ENCODE measurements around the gene KANK4. TPM values are rescaled to one million over a fixed set of nuclear protein-coding genes. Genes with fewer than 3 reads are reported as not detected.

The KANK4 gene
- total RNA-seq, 2 donors from 2014 or later = 0.96 to 1.7 TPM

- DNase-seq = no peak
Observed at GRCh38 chr1:62229468-62229867, 89.8 kb downstream of the KANK4 start.

GRCh38 chr1:62228883-62229187, 90.4 kb downstream of the KANK4 start:
- no peaks in the 10 kb centered on the region for H3K27me3 ChIP-seq
- H3K4me1 ChIP-seq = no peaks in the 10 kb centered on the region
- no peak overlapping the region for H3K4me3 ChIP-seq
- no peaks in the 10 kb centered on the region for H3K36me3 ChIP-seq
- H3K27ac ChIP-seq = no peak overlapping the region
- TF ChIP-seq CTCF (IDR thresholded peaks at IDR 0.05) = no peak
- no peak overlapping the region for H3K9ac ChIP-seq (ENCODE audit: low read depth in 2 of 2, low read length in 2 of 2)
- intact Hi-C loops (cut with DNase I) = no loop called here
- DNase-seq = no peak
- no peaks in the 10 kb centered on the region for H3K9me3 ChIP-seq

More at GRCh38 chr1:62229468-62229867, 89.8 kb downstream of the KANK4 start:
- Histone ChIP-seq H3K4me1 (no peaks in the 10 kb centered on the region), H3K27me3 (no peaks in the 10 kb centered on the region), H3K27ac (no peak overlapping the region), H3K36me3 (no peaks in the 10 kb centered on the region), H3K9ac (ENCODE audit: low read depth in 2 of 2, low read length in 2 of 2) (no peak overlapping the region), H3K4me3 (no peak overlapping the region), H3K9me3 (no peaks in the 10 kb centered on the region)
- no peak for TF ChIP-seq CTCF (IDR thresholded peaks at IDR 0.05)
- intact Hi-C loops (cut with DNase I) = no loop called here

- DNase-seq = no peak
- no peak for TF ChIP-seq CTCF (IDR thresholded peaks at IDR 0.05)
- Histone ChIP-seq H3K9ac (ENCODE audit: low read depth in 2 of 2, low read length in 2 of 2) (no peak overlapping the region), H3K4me1 (no peaks in the 10 kb centered on the region), H3K9me3 (no peaks in the 10 kb centered on the region), H3K27ac (no peak overlapping the region), H3K36me3 (no peaks in the 10 kb centered on the region), H3K27me3 (no peaks in the 10 kb centered on the region), H3K4me3 (no peak overlapping the region)
- intact Hi-C loops (cut with DNase I) = no loop called here
Observed at GRCh38 chr1:62228136-62228882, 90.9 kb downstream of the KANK4 start.

DNA sequence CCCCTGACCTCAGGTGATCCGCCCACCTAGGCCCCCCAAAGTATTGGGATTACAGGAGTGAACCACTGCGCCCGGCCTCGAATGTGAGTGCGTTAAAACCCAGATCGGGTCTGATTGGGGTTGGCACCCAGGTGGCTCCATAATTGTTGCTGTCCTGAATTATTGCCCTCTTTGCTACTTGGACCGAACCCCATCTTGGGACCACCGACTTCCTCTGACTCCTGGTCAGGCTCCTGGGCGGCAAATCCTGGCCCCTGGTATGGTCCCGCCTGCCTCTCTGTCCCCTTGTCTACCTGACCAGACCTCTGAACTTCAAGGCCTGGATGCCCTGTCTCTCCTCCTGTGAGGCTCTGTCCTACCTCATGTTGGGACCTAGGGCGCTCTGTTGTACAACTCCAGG, 91.7 kb downstream of the KANK4 start:
- H3K36me3 ChIP-seq = no peaks in the 10 kb centered on the region
- H3K27me3 ChIP-seq = no peaks in the 10 kb centered on the region
- H3K4me1 ChIP-seq = no peaks in the 10 kb centered on the region
- no peak for TF ChIP-seq CTCF (IDR thresholded peaks at IDR 0.05)
- H3K9ac ChIP-seq (ENCODE audit: low read depth in 2 of 2, low read length in 2 of 2) = no peak overlapping the region
- no peak for DNase-seq
- H3K4me3 ChIP-seq = no peak overlapping the region
- H3K9me3 ChIP-seq = no peaks in the 10 kb centered on the region
- intact Hi-C loops (cut with DNase I) = no loop called here
- no peak overlapping the region for H3K27ac ChIP-seq

GRCh38 chr1:62224182-62224581, 95.1 kb downstream of the KANK4 start:
- no peaks in the 10 kb centered on the region for H3K4me1 ChIP-seq
- intact Hi-C loops (cut with DNase I) = no loop called here
- no peaks in the 10 kb centered on the region for H3K27me3 ChIP-seq

More at GRCh38 chr1:62224182-62224581, 95.1 kb downstream of the KANK4 start:
- Histone ChIP-seq H3K4me3 (no peak overlapping the region), H3K36me3 (no peaks in the 10 kb centered on the region), H3K9me3 (no peaks in the 10 kb centered on the region), H3K27ac (no peak overlapping the region), H3K9ac (ENCODE audit: low read depth in 2 of 2, low read length in 2 of 2) (no peak overlapping the region)
- DNase-seq = no peak
- no peak for TF ChIP-seq CTCF (IDR thresholded peaks at IDR 0.05)
